Middle frontal gyrus (tissue), 1 donor: ENCODE measurements around the gene WDR62.

ENCODE experiments used
- DNase-seq: peaks from one replicate; pipeline ENCODE4 v3.0.0-alpha.2; 2015; ENCODE audit warnings: low spot score; ENCODE audit errors: extremely low spot score

Gene WDR62

GRCh38 chr19:36073121-36073876 is 18.6 kb downstream of the WDR62 start:
- DNase-seq: no peak

DNA sequence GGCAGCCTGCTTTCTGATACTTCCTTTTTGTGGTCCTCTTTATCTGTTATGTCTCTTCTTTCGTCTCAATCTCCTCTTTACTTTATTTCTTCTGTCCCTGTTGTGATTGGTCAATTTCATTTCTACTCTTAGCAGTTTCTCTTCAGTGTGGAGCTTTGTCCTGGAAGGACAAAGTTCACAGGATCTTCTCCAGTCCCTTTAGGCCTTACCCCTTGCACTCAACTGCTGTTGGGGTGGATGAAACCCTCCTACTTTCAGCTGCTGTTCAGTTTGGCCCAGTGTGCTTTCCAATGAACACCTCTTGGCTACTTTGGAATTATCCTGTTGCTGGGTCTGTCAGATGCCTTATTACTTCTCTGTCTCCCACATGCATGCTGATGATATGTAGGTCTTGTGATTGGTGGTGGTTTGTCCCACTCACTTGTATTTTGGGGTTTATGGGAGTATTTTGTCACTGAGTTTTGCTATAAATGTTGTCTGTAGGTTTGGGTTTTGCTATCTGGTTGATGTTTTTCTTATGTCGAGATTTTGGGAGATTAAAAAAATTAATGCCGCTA is 24.8 kb downstream of the WDR62 start:
- no peak for DNase-seq

DNA sequence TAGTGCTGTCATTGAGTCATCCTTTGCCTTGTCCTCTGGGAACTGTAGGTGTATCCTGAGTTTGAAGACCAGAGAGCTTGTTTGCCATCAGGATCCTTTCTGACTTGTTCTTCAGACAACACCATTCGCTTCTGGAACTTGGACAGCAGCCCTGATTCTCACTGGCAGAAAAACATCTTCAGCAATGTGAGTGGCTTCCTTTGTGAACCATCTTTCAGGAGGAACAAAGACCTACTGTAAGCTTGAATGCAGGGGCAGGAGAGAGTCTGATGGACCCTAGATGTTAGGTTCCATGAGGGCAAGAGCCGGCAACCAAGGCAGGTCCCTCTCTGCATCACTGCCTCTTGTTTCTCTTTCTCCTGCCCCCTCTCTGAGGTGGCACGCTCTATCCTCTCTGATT is 26.7 kb downstream of the WDR62 start:
- peak; percentile 51 for DNase-seq

- DNase-seq: no peak
These were observed 27.2 kb downstream of the WDR62 start for GRCh38 chr19:36081894-36082293.

DNA sequence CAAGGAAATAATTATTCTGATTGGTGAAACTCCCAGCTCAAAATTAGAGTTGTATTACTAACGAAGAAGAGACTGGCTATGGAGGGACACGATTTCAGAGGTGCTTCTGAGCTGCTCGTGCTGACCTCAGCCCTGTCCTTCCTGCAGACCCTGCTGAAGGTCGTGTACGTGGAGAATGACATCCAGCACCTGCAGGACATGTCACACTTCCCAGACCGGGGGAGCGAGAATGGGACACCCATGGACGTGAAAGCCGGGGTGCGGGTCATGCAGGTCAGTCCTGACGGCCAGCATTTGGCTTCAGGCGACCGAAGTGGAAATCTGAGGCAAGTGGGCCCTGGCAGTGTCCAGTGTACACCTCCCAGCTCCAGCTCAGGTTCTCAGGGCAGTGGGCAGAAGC is 28.2 kb downstream of the WDR62 start:
- DNase-seq: no peak

DNA sequence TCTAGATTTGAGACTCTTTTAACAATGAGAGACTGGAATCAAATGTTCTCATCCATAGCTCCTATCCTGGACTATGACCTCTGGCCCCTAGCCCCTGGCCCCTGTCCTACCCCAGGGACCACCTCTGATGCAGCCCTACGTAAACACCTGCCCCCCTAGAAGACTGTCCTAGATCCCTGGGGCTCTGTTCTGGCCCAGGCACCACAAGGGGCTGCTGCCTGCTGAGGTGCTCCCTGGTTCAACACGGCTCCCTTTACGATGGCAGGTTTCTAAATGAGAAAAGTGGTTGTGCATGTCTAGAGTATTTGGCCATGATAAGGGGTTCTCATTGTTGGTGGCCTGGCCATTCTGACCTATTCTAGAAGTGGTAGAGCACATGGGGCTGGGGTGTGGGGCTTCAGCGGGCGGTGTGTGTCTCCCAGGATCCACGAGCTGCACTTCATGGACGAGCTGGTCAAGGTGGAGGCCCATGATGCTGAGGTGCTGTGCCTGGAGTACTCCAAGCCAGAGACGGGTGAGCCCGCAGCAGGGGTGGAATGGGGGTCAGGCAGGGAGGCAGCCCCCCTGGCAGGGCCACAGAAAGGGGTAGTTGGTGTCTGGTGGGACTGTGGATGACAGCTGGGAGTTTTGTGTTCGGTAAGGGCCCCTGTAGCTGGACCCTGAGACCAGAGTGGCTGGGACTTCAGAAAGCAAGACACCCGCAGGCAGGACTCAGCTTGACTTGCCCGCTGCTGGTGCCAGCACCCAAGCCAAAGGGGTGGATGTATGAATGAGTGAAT is 29.7 kb downstream of the WDR62 start:
- DNase-seq: no peak

- no peak for DNase-seq
These were observed 31.6 kb downstream of the WDR62 start for GRCh38 chr19:36086326-36086725.

DNA sequence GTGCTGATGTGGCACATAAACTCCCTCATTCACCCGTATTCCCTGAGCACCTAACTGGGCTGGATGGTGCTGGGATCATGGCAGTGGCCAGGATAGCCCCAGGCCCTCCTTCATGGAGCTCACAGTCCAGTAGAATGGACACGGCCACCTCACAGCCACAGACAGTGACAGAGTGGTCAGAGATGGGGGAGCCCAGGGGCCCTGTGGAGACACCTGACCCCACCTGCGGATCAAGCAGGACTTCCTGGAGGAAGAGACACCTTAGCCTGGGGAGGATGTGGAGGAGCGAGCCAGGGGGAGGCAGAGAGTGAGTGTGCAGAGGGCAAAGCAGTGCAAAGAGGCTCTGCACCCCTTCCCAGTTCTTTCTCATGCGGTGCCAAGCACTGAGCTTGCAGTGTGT is 35.1 kb downstream of the WDR62 start:
- DNase-seq: no peak

GRCh38 chr19:36090910-36091695 is 36.4 kb downstream of the WDR62 start:
- DNase-seq: no peak

GRCh38 chr19:36092566-36092965 is 37.9 kb downstream of the WDR62 start:
- DNase-seq: no peak

GRCh38 chr19:36093146-36093662 is 38.5 kb downstream of the WDR62 start:
- peak; percentile 32 for DNase-seq

GRCh38 chr19:36093687-36094086 is 39.0 kb downstream of the WDR62 start:
- DNase-seq: no peak

- peak; percentile 62 for DNase-seq
These were observed 42.3 kb downstream of the WDR62 start for GRCh38 chr19:36097036-36097435.

DNA sequence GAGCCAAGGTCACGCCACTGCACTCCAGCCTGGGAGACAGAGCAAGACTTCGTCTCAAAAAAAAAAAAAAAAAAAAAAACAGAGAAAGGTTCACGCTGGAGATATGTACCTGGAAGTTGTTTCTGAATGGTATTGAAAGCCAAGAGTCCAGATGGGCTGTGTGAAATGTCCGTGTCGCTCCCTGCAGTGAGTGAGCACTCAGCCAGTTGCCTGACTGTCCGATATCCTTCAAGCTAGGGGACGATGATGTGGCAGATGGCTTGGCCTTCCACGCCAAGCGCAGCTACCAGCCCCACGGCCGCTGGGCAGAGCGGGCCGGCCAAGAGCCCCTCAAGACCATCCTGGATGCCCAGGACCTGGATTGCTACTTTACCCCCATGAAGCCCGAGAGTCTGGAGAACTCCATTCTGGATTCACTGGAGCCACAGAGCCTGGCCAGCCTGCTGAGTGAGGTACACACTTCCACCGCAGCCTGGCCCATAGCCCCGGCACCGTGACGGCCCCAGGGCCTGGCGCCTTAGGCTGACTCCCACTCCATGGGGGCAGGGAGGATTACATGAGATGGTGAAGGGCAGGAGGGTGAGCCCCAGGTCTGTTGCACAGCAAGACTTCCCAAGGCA is 44.6 kb downstream of the WDR62 start:
- no peak for DNase-seq

DNA sequence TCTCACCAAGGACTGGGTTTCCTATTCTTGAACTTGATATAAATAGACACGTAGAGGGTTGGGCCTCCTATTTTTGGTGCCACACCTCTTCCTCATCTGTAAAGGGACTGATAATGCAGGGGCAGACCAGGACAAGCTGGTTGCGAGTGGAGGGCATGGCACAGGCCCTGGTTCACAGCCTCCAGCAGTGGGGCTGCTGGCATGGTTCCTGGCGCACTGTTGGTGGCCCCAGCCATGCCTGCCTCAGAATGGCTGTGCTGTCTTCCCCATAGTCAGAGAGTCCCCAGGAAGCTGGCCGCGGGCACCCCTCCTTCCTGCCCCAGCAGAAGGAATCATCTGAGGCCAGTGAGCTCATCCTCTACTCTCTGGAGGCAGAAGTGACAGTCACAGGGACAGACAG is 45.8 kb downstream of the WDR62 start:
- DNase-seq: no peak

GRCh38 chr19:36101550-36102327 is 47.0 kb downstream of the WDR62 start:
- DNase-seq: no peak

GRCh38 chr19:36103040-36103626 is 48.4 kb downstream of the WDR62 start:
- no peak for DNase-seq

- no peak for DNase-seq
These were observed 49.3 kb downstream of the WDR62 start for GRCh38 chr19:36103842-36104552.

DNA sequence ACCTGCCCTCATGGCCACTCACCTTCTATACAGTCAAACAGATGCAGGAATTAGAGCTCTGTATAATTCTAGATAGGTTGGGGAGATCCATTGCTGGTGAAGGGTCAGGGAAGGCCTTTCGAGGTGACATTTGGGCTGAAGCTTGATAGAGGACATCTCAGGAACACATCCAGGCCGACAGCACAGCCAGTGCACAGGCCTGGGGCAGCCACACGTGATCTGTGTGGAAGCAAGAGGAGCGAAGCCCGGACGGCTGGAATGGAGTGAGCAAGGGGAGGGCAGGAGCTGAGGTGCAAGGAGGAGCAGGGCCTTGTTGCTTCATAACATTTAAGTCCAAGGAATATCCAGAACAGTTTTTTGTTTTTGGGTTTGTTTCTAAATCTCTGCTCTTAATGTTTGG is 51.7 kb downstream of the WDR62 start:
- DNase-seq: no peak
